ENCODE measurements around the gene COPS2. TPM values are rescaled to one million over a fixed set of nuclear protein-coding genes. Genes with fewer than 3 reads are reported as not detected.

COPS2 gene
- total and polyA plus RNA-seq, 9 of the 15 experiments (the other 6 are each of a cell fraction or from before 2014, with no cell fraction given), result 66.4 to 154 (median 117) TPM

- in situ Hi-C loops (cut with MboI), result no loop called here
- intact Hi-C loops (cut with micrococcal nuclease), result no loop called here
- no peak overlapping the region for H2AFZ ChIP-seq (ENCODE audit: low read depth, low read length)
- no peaks in the 10 kb centered on the region for H3K9me3 ChIP-seq (replicated peaks; ENCODE audit: control insufficient read depth, insufficient read depth, low read depth, low read length)
- peaks cover 14% of the 10 kb centered on the region; the same call in 1 of the 2 replicates for H4K20me1 ChIP-seq (replicated peaks; ENCODE audit: control insufficient read depth, insufficient read depth, low read length)
- peak overlapping the region; percentile 89 for H3K4me3 ChIP-seq
- no peak for ATAC-seq
- H3K79me2 ChIP-seq (ENCODE audit: control insufficient read depth, insufficient read depth, low read length), result peaks cover 81% of the 10 kb centered on the region
- no peaks in the 10 kb centered on the region for H3K9me1 ChIP-seq (ENCODE audit: control insufficient read depth, insufficient read depth, low read length)
- POLR2A ChIA-PET, result interaction anchor here (0.6 to 2.7 kb wide), 3 partner anchors 17 to 823 kb away, joined by 3 to 32 read pairs (median 3); partner anchors contain the start of gene GALK2
- peaks cover 22% of the 10 kb centered on the region for H3K36me3 ChIP-seq (ENCODE audit: control insufficient read depth, insufficient read depth, low read length)
- peak; percentile 19 for FAIRE-seq
- H3K27me3 ChIP-seq (ENCODE audit: control insufficient read depth in 2 of 2, insufficient read depth in 2 of 2, low read length in 2 of 2), result no peaks in the 10 kb centered on the region
- peak overlapping the region in 1 of 2 experiments; percentile 97; a peak in 3 of 4 replicates for H3K9ac ChIP-seq (ENCODE audit: insufficient read depth in 1 of 2, low read depth in 2 of 2, low read length in 2 of 2)
- H3K4me1 ChIP-seq (replicated peaks in 1 of 2; ENCODE audit: control insufficient read depth in 2 of 2, insufficient read depth in 2 of 2, low read length in 2 of 2), result peaks cover 0 to 5% of the 10 kb centered on the region in 2 experiments; a peak in 2 of 5 replicates
- BruUV-seq (replicated peaks), result no TSS peak
- peak overlapping the region; percentile 99 for H3K4me2 ChIP-seq (ENCODE audit: insufficient read depth, low read length)
- H3K27ac ChIP-seq (ENCODE audit: extremely low read depth, low read depth, low read length), result peak overlapping the region; percentile 95
- no peak for DNase-seq (ENCODE audit: extremely low read depth in 1 of 4, low spot score in 3 of 4)
- WGBS (ENCODE audit: insufficient coverage, low coverage, missing lambda C conversion rate), result 0% methylated on average over 8 of the region's 8 CpGs
- TF ChIP-seq GATAD2A (IDR thresholded peaks at IDR 0.05) (no peak), MTA1 (IDR thresholded peaks at IDR 0.05; ENCODE audit: borderline replicate concordance) (no peak), CEBPB (tag; IDR thresholded peaks at IDR 0.05) (peak; percentile 72), ATF3 (IDR thresholded peaks at IDR 0.05) (peak; percentile 30), ATF3 (CRISPR knock-in tag; conservative IDR thresholded peaks at IDR 0.05) (no peak), CEBPG (CRISPR knock-in tag; IDR thresholded peaks at IDR 0.05) (no peak), CEBPG (tag; conservative IDR thresholded peaks at IDR 0.05 in 1 of 2, IDR thresholded peaks at IDR 0.05 in 1 of 2) (peak in 1 of 2 experiments; percentile 35; a peak in 1 of 4 replicates), BMI1 (IDR thresholded peaks at IDR 0.05; ENCODE audit: low read length) (no peak), TCF7L2 (IDR thresholded peaks at IDR 0.05; ENCODE audit: low read depth, low read length) (no peak), NR0B1 (IDR thresholded peaks at IDR 0.05; ENCODE audit: partially characterized antibody) (no peak), ZNF444 (CRISPR knock-in tag; IDR thresholded peaks at IDR 0.05) (no peak), FOSL1 (tag; conservative IDR thresholded peaks at IDR 0.05) (0 out of 2 replicates have a peak, but pooled peaks have one; percentile 27), CEBPZ (IDR thresholded peaks at IDR 0.05; ENCODE audit: borderline replicate concordance, low read depth, low read length) (no peak)
- CTCF ChIA-PET (ENCODE audit: low intra/inter-chr PET ratio), result no interaction called here
Observed at GRCh38 chr15:49154359-49154758, 1.0 kb downstream of the COPS2 start.
